CD4-positive, alpha-beta T cell (primary cell): ENCODE data around the gene ABCD3. TPM values are rescaled to one million over a fixed set of nuclear protein-coding genes. Genes with fewer than 3 reads are reported as not detected.

Source experiments
- ATAC-seq: fragments of 200-7000 bp; cut with Tn5 transposase; one replicate; pipeline ENCODE4 v1.10.0; 2022; ENCODE audit warnings: mild to moderate bottlenecking; ENCODE audit not compliant: poor library complexity
- CTCF ChIA-PET: fragments of 350-600 bp; sonication (Branson Sonifier 250); formaldehyde crosslinking; loops from one replicate; lab custom pipeline; 2021; ENCODE audit warnings: antibody characterized with exemption, inconsistent platforms; lab: Charles Lee
- POLR2A ChIA-PET: fragments of 350-600 bp; sonication (Branson Sonifier 250); formaldehyde crosslinking; loops from one replicate; lab custom pipeline; 2021; ENCODE audit warnings: antibody characterized with exemption, inconsistent platforms; lab: Charles Lee
- DNase-seq, 14 experiments: peaks; one replicate each; pipeline ENCODE4 v3.0.0-alpha.2; 2013 to 2020; ENCODE audit warnings: mixed read lengths in 2 of 14
- H3K27ac ChIP-seq, 2 donors: one replicate each; pipeline versions ENCODE4 v1.5.1 to v1.7.0; 2013; ENCODE audit warnings: low read length in 2 of 2, low read depth in 1 of 2, mild to moderate bottlenecking in 1 of 2
- H3K27me3 ChIP-seq, 2 experiments: 1 replicate in 1 of 2; 2 replicates in 1 of 2; pipeline versions ENCODE4 v1.6.1 to v1.7.0; 2013; ENCODE audit warnings: low read length in 2 of 2, control low read depth in 1 of 2, mild to moderate bottlenecking in 1 of 2, moderate library complexity in 1 of 2; ENCODE audit not compliant: insufficient read depth in 2 of 2, control insufficient read depth in 1 of 2
- H3K36me3 ChIP-seq: one replicate; pipeline ENCODE4 v1.6.1; 2013; ENCODE audit warnings: low read length, control low read depth; ENCODE audit not compliant: insufficient read depth
- H3K4me1 ChIP-seq: one replicate; pipeline ENCODE4 v1.6.1; 2013; ENCODE audit warnings: low read length, control low read depth; ENCODE audit not compliant: insufficient read depth
- H3K4me3 ChIP-seq: one replicate; pipeline ENCODE4 v1.5.1; 2013; ENCODE audit warnings: mild to moderate bottlenecking, low read length, moderate library complexity
- H3K9me3 ChIP-seq, 2 experiments: 1 replicate in 1 of 2; 2 replicates in 1 of 2; pipeline versions ENCODE4 v1.6.1 to v1.7.0; 2013; ENCODE audit warnings: low read length in 2 of 2, mild to moderate bottlenecking in 2 of 2, control low read depth in 1 of 2, moderate library complexity in 1 of 2; ENCODE audit not compliant: control insufficient read depth in 1 of 2, insufficient read depth in 1 of 2
- H3K27ac Mint-ChIP-seq: one replicate; pipeline ENCODE4 v1.8.0; 2020; ENCODE audit warnings: mixed read lengths
- H3K27me3 Mint-ChIP-seq: one replicate; pipeline ENCODE4 v1.8.0; 2021; ENCODE audit warnings: mixed read lengths
- H3K36me3 Mint-ChIP-seq: one replicate; pipeline ENCODE4 v1.8.0; 2021; ENCODE audit warnings: low read depth, mixed read lengths
- H3K4me1 Mint-ChIP-seq: one replicate; pipeline ENCODE4 v1.8.0; 2021; ENCODE audit warnings: low read depth, mixed read lengths
- H3K4me3 Mint-ChIP-seq: one replicate; pipeline ENCODE4 v1.8.0; 2020; ENCODE audit warnings: mild to moderate bottlenecking, mixed read lengths
- H3K9me3 Mint-ChIP-seq: one replicate; pipeline ENCODE4 v1.8.0; 2020; ENCODE audit warnings: mixed read lengths
- CTCF ChIP-seq: fragments of 200-600 bp; IDR thresholded peaks from one replicate; pipeline ENCODE4 v1.8.0; 2022; ENCODE audit warnings: antibody characterized with exemption, mild to moderate bottlenecking
- intact Hi-C, 2 experiments: fragments of 100-400 bp; cut with DNase I in 1 of 2; cut with micrococcal nuclease in 1 of 2; formaldehyde crosslinking; loops; one replicate each; pipeline versions ENCODE4 v1.15.1 to v1.9.0; 2023 to 2025; cut with DNase I, micrococcal nuclease
- total RNA-seq, 174 experiments: library from RNA in 2 of 174; stranded (reverse) in 2 of 174; gene quantifications; one replicate each; pipeline ENCODE4 v1.2.3 and lab custom pipeline; 2021 to 2026

Gene ABCD3
- total RNA-seq, 2 experiments from 2014 or later = 13.0 to 13.5 TPM

GRCh38 chr1:94535095-94535494, 116.9 kb downstream of the ABCD3 start:
- no peak overlapping the region for H3K27ac ChIP-seq
- H3K36me3 ChIP-seq = no peaks in the 10 kb centered on the region
- no peak overlapping the region for H3K4me3 ChIP-seq
- no peaks in the 10 kb centered on the region for H3K4me1 ChIP-seq
- CTCF ChIA-PET = no interaction called here
- POLR2A ChIA-PET = no interaction called here
- H3K27me3 ChIP-seq = peaks cover 15 to 33% of the 10 kb centered on the region in 2 experiments
- Mint-ChIP-seq H3K4me1 (no peaks in the 10 kb centered on the region), H3K4me3 (no peak overlapping the region), H3K27me3 (peaks cover 44% of the 10 kb centered on the region), H3K36me3 (no peaks in the 10 kb centered on the region), H3K9me3 (no peaks in the 10 kb centered on the region), H3K27ac (no peak overlapping the region)
- intact Hi-C loops = no loop called here
- DNase-seq = no peak
- no peak for TF ChIP-seq CTCF
- no peak for ATAC-seq
- no peaks in the 10 kb centered on the region for H3K9me3 ChIP-seq

- intact Hi-C loops = no loop called here
- Mint-ChIP-seq H3K27me3 (peaks cover 52% of the 10 kb centered on the region), H3K4me3 (no peak overlapping the region), H3K9me3 (no peaks in the 10 kb centered on the region), H3K4me1 (peaks cover 2% of the 10 kb centered on the region), H3K27ac (no peak overlapping the region), H3K36me3 (no peaks in the 10 kb centered on the region)
- ATAC-seq (no peak), DNase-seq (no peak)
- Histone ChIP-seq H3K4me3 (no peak overlapping the region), H3K9me3 (no peaks in the 10 kb centered on the region), H3K27ac (no peak overlapping the region), H3K27me3 (peaks cover 21 to 41% of the 10 kb centered on the region in 2 experiments), H3K36me3 (no peaks in the 10 kb centered on the region), H3K4me1 (no peaks in the 10 kb centered on the region)
- TF ChIP-seq CTCF = no peak
- POLR2A ChIA-PET = no interaction called here
- CTCF ChIA-PET = no interaction called here
Observed at GRCh38 chr1:94535879-94536278, 117.7 kb downstream of the ABCD3 start.

- peaks cover 11% of the 10 kb centered on the region for H3K4me1 ChIP-seq
- ChIA-PET CTCF (no interaction called here), POLR2A (no interaction called here)
- H3K36me3 ChIP-seq = no peaks in the 10 kb centered on the region
- TF ChIP-seq CTCF = no peak
- Mint-ChIP-seq H3K9me3 (no peaks in the 10 kb centered on the region), H3K27ac (no peak overlapping the region), H3K4me3 (no peak overlapping the region), H3K36me3 (no peaks in the 10 kb centered on the region), H3K4me1 (peaks cover 4% of the 10 kb centered on the region), H3K27me3 (peaks cover 59% of the 10 kb centered on the region)
- intact Hi-C loops = no loop called here
- no peak overlapping the region for H3K27ac ChIP-seq
- H3K4me3 ChIP-seq = no peak overlapping the region
- peaks cover 29 to 51% of the 10 kb centered on the region in 2 experiments for H3K27me3 ChIP-seq
- ATAC-seq = no peak
- DNase-seq = no peak
- H3K9me3 ChIP-seq = peaks cover 0 to 5% of the 10 kb centered on the region in 2 experiments
Observed at GRCh38 chr1:94537254-94537653, 119.1 kb downstream of the ABCD3 start.
